K562 (cell line): ENCODE results near the gene GRK1. TPM values are rescaled to one million over a fixed set of nuclear protein-coding genes. Genes with fewer than 3 reads are reported as not detected.

ENCODE experiments used
- ATF1 ChIP-seq, 2 experiments: fragments of 450-650 bp in 1 of 2; IDR thresholded peaks; 2 replicates each; pipeline ENCODE4 v1.6.1; 2016; ENCODE audit warnings: missing compliant biosample characterization in 1 of 2, missing genetic modification characterization in 1 of 2
- ATF7 ChIP-seq: fragments of 450-650 bp; IDR thresholded peaks from 2 replicates; pipeline ENCODE4 v1.7.1; 2014; ENCODE audit warnings: mild to moderate bottlenecking, moderate library complexity
- CHCHD3 ChIP-seq: fragments of 250-450 bp; sonication (Bioruptor Pico); IDR thresholded peaks from 2 replicates; pipeline ENCODE4 v2.1.2; 2022; ENCODE audit warnings: mild to moderate bottlenecking
- DMBX1 ChIP-seq: fragments of 250-450 bp; sonication (Bioruptor Pico); IDR thresholded peaks from 2 replicates; pipeline ENCODE4 v1.8.0; 2022; ENCODE audit warnings: inconsistent platforms, mild to moderate bottlenecking, moderate library complexity, borderline replicate concordance
- HDGF ChIP-seq: fragments of 450-650 bp; IDR thresholded peaks from 2 replicates; pipeline ENCODE4 v1.6.1; 2016
- HLTF ChIP-seq: fragments of 450-650 bp; IDR thresholded peaks from 2 replicates; pipeline ENCODE4 v1.6.1; 2016
- HMGN3 ChIP-seq: IDR thresholded peaks from 2 replicates; pipeline ENCODE4 v1.6.1; 2011; ENCODE audit warnings: borderline replicate concordance, low read depth, mild to moderate bottlenecking, mixed read lengths, low read length; ENCODE audit not compliant: insufficient read length; ENCODE audit errors: extremely low read depth
- HNRNPL ChIP-seq: fragments of 200-400 bp; formaldehyde crosslinking; IDR thresholded peaks from 2 replicates; pipeline ENCODE4 v1.6.1; 2017; ENCODE audit warnings: low read depth, mild to moderate bottlenecking, low read length
- MAZ ChIP-seq, 2 experiments: fragments of 450-650 bp in 1 of 2; sonication (generic) in 1 of 2; formaldehyde crosslinking; IDR thresholded peaks in 1 of 2; conservative IDR thresholded peaks in 1 of 2; 2 replicates each; pipeline versions ENCODE4 v1.4.0 to v1.5.0; 2020; ENCODE audit warnings: mild to moderate bottlenecking in 1 of 2, missing genetic modification reagents in 1 of 2
- MEF2A ChIP-seq: IDR thresholded peaks from 2 replicates; pipeline ENCODE4 v1.6.1; 2011; ENCODE audit warnings: low read depth, mild to moderate bottlenecking, low read length, moderate library complexity; ENCODE audit not compliant: control insufficient read depth
- NCOA6 ChIP-seq: fragments of 450-650 bp; IDR thresholded peaks from 2 replicates; pipeline ENCODE4 v1.6.1; 2017; ENCODE audit warnings: mild to moderate bottlenecking
- PHF20 ChIP-seq: fragments of 450-650 bp; IDR thresholded peaks from 2 replicates; pipeline ENCODE4 v1.6.1; 2018; ENCODE audit not compliant: partially characterized antibody
- POLR2AphosphoS2 ChIP-seq: IDR thresholded peaks from 2 replicates; pipeline ENCODE4 v1.6.1; 2012; ENCODE audit warnings: low read length, improper control_type of control experiment
- SRSF3 ChIP-seq: fragments of 200-400 bp; formaldehyde crosslinking; IDR thresholded peaks from 2 replicates; pipeline ENCODE4 v1.6.1; 2016; ENCODE audit warnings: mild to moderate bottlenecking, low read length, moderate library complexity; ENCODE audit not compliant: insufficient read depth
- ZNF507 ChIP-seq: conservative IDR thresholded peaks from 2 replicates; pipeline ENCODE4 v1.6.1; 2017; ENCODE audit warnings: missing genetic modification characterization, missing compliant biosample characterization
- polyA plus RNA-seq, 8 experiments: library from polyadenylated mRNA; depleted of rRNA in 4 of 8; stranded (reverse) in 5 of 8; unstranded in 3 of 8; fragments of >200 nt; fragmentation: Nextera tagmentation in 2 of 8; fragmentation: Illumina TruSeq in 1 of 8; extraction: Ambion mirVana in 2 of 8; extraction: Trizol in 1 of 8; gene quantifications; 2 replicates each; pipeline versions ENCODE4 v1.2.1 to v1.2.3, GENCODE V29; 2011 to 2014; ENCODE audit warnings: inconsistent platforms in 1 of 8, missing spikeins in 1 of 8
- total RNA-seq, 7 experiments: library from RNA; depleted of rRNA in 6 of 7; stranded (reverse); fragments of >200 nt in 6 of 7; fragmentation: Illumina TruSeq in 2 of 7; extraction: Trizol in 2 of 7; gene quantifications; 2 replicates each; pipeline versions ENCODE4 v1.2.1 to v1.2.3, GENCODE V29; 2011 to 2021; ENCODE audit warnings: low replicate concordance in 1 of 7
- TF ChIP-seq, protein P1 (sequence below), 2 experiments: fragments of 250-450 bp in 1 of 2; fragments of 450-650 bp in 1 of 2; sonication (Bioruptor Pico) in 1 of 2; IDR thresholded peaks; 2 replicates each; pipeline versions ENCODE4 v1.6.1 to v1.8.0; 2016 to 2021; ENCODE audit warnings: mild to moderate bottlenecking in 2 of 2, moderate library complexity in 2 of 2, missing compliant biosample characterization in 1 of 2, missing genetic modification characterization in 1 of 2
- TF ChIP-seq, protein P2 (sequence below): fragments of 250-450 bp; sonication (Bioruptor Pico); IDR thresholded peaks from 2 replicates; pipeline ENCODE4 v1.5.0; 2020; ENCODE audit warnings: mild to moderate bottlenecking, borderline replicate concordance
- TF ChIP-seq, protein P3 (sequence below): fragments of 200-800 bp; sonication (Bioruptor generic); IDR thresholded peaks from 2 replicates; pipeline ENCODE4 v1.6.1; 2017; ENCODE audit warnings: missing genetic modification characterization, missing compliant biosample characterization
- TF ChIP-seq, protein P4 (sequence below): sonication (generic); formaldehyde crosslinking; IDR thresholded peaks from 2 replicates; pipeline ENCODE4 v1.8.0; 2022; ENCODE audit warnings: mild to moderate bottlenecking, missing genetic modification reagents
- TF ChIP-seq, protein P5 (sequence below), 2 experiments: fragments of 450-650 bp; conservative IDR thresholded peaks; 2 replicates each; pipeline ENCODE4 v1.6.1; 2017; ENCODE audit warnings: mild to moderate bottlenecking in 2 of 2, moderate library complexity in 2 of 2
- TF ChIP-seq, protein P6 (sequence below): fragments of 250-450 bp; sonication (Bioruptor Pico); IDR thresholded peaks from 2 replicates; pipeline ENCODE4 v1.8.0; 2021; ENCODE audit warnings: borderline replicate concordance, mild to moderate bottlenecking, moderate library complexity; ENCODE audit not compliant: poor library complexity, severe bottlenecking

The GRK1 gene
- total and polyA plus RNA-seq, 9 of the 15 experiments (the other 6 are each of a cell fraction or from before 2014, with no cell fraction given) = 0.09 TPM; not detected in 8

DNA sequence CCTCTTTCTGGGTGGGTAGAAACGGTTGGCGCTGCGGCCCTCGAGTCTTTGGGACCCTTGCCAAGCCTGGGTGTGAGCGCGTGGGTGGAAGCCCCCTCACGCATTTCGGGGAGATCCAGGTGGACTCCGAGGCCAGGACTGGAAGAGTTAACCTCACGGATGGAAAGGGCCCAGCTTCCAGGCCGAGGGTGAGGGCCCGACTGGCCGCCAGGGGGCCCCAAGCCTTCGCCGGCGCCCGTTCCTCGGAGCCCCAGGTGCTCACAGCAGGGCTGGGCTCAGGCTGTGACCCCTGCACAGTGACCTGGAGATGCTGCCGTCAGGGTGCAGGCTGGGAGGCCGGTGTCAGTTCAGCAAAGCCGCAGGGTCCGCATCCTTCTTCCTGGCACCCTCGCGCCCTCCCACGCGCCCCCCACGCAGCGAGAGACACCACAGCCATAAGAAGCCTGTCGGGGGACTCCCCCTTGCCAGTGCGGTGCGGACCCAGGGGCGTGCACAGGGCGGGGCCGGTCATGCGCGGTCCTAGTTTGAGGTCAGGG is 57.8 kb downstream of the GRK1 start (continued):
- TF ChIP-seq MAZ (CRISPR knock-in tag; conservative IDR thresholded peaks at IDR 0.05 in 1 of 2, IDR thresholded peaks at IDR 0.05 in 1 of 2) (peak in 1 of 2 experiments; percentile 56; a peak in 2 of 4 replicates), ATF7 (peak; percentile 38; the same call in 1 of the 2 replicates), ZNF507 (tag) (no peak), HDGF (no peak), MEF2A (no peak), SRSF3 (no peak), CHCHD3 (CRISPR knock-in tag) (no peak), DMBX1 (no peak), NCOA6 (no peak), HMGN3 (peak; percentile 35), HNRNPL (no peak), POLR2AphosphoS2 (no peak), HLTF (no peak), PHF20 (no peak), ATF1 (CRISPR knock-in tag; IDR thresholded peaks at IDR 0.05) (no peak), ATF1 (tag; IDR thresholded peaks at IDR 0.05) (peak; percentile 39)
- TF ChIP-seq, protein P1, sequence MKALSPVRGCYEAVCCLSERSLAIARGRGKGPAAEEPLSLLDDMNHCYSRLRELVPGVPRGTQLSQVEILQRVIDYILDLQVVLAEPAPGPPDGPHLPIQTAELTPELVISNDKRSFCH (CRISPR knock-in tag; IDR thresholded peaks at IDR 0.05) = no peak
- TF ChIP-seq, protein P1 (tag; IDR thresholded peaks at IDR 0.05) = 0 out of 2 replicates have a peak, but pooled peaks have one; percentile 27
- TF ChIP-seq, protein P2, sequence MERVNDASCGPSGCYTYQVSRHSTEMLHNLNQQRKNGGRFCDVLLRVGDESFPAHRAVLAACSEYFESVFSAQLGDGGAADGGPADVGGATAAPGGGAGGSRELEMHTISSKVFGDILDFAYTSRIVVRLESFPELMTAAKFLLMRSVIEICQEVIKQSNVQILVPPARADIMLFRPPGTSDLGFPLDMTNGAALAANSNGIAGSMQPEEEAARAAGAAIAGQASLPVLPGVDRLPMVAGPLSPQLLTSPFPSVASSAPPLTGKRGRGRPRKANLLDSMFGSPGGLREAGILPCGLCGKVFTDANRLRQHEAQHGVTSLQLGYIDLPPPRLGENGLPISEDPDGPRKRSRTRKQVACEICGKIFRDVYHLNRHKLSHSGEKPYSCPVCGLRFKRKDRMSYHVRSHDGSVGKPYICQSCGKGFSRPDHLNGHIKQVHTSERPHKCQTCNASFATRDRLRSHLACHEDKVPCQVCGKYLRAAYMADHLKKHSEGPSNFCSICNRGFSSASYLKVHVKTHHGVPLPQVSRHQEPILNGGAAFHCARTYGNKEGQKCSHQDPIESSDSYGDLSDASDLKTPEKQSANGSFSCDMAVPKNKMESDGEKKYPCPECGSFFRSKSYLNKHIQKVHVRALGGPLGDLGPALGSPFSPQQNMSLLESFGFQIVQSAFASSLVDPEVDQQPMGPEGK (CRISPR knock-in tag) = no peak
- TF ChIP-seq, protein P3, sequence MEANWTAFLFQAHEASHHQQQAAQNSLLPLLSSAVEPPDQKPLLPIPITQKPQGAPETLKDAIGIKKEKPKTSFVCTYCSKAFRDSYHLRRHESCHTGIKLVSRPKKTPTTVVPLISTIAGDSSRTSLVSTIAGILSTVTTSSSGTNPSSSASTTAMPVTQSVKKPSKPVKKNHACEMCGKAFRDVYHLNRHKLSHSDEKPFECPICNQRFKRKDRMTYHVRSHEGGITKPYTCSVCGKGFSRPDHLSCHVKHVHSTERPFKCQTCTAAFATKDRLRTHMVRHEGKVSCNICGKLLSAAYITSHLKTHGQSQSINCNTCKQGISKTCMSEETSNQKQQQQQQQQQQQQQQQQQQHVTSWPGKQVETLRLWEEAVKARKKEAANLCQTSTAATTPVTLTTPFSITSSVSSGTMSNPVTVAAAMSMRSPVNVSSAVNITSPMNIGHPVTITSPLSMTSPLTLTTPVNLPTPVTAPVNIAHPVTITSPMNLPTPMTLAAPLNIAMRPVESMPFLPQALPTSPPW = peak; percentile 72
- TF ChIP-seq, protein P4, sequence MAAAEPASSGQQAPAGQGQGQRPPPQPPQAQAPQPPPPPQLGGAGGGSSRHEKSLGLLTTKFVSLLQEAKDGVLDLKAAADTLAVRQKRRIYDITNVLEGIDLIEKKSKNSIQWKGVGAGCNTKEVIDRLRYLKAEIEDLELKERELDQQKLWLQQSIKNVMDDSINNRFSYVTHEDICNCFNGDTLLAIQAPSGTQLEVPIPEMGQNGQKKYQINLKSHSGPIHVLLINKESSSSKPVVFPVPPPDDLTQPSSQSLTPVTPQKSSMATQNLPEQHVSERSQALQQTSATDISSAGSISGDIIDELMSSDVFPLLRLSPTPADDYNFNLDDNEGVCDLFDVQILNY (CRISPR knock-in tag) = no peak
- TF ChIP-seq, protein P5, sequence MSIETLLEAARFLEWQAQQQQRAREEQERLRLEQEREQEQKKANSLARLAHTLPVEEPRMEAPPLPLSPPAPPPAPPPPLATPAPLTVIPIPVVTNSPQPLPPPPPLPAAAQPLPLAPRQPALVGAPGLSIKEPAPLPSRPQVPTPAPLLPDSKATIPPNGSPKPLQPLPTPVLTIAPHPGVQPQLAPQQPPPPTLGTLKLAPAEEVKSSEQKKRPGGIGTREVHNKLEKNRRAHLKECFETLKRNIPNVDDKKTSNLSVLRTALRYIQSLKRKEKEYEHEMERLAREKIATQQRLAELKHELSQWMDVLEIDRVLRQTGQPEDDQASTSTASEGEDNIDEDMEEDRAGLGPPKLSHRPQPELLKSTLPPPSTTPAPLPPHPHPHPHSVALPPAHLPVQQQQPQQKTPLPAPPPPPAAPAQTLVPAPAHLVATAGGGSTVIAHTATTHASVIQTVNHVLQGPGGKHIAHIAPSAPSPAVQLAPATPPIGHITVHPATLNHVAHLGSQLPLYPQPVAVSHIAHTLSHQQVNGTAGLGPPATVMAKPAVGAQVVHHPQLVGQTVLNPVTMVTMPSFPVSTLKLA (conservative IDR thresholded peaks at IDR 0.05) = 0 out of 4 replicates have a peak, but pooled peaks of 1 of the 2 experiments have one; percentile 22
- TF ChIP-seq, protein P6, sequence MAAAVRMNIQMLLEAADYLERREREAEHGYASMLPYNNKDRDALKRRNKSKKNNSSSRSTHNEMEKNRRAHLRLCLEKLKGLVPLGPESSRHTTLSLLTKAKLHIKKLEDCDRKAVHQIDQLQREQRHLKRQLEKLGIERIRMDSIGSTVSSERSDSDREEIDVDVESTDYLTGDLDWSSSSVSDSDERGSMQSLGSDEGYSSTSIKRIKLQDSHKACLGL (CRISPR knock-in tag) = no peak
